BLaER1 treated with 17β-estradiol and CSF1 and Interleukin-3, amounts not matched to agents 10 nM and 100 nM (cell line): ENCODE results near the gene PADI1.

ENCODE experiments used
- H3K27ac ChIP-seq, 11 experiments: shearing (Covaris generic); formaldehyde crosslinking; 2 replicates each; pipeline ENCODE4 v1.8.1; 2022
- H3K27me3 ChIP-seq, 11 experiments: shearing (Covaris generic); formaldehyde crosslinking; 2 replicates each; pipeline ENCODE4 v1.8.1; 2022
- H3K36me3 ChIP-seq, 11 experiments: shearing (Covaris generic); formaldehyde crosslinking; 2 replicates each; pipeline ENCODE4 v1.8.1; 2022
- H3K4me1 ChIP-seq, 10 experiments: shearing (Covaris generic); formaldehyde crosslinking; 2 replicates each; pipeline ENCODE4 v1.8.1; 2022
- H3K4me2 ChIP-seq, 11 experiments: shearing (Covaris generic); formaldehyde crosslinking; 2 replicates each; pipeline ENCODE4 v1.8.1; 2022
- H3K4me3 ChIP-seq, 10 experiments: shearing (Covaris generic); formaldehyde crosslinking; 2 replicates each; pipeline ENCODE4 v1.8.1; 2022
- H3K9ac ChIP-seq, 11 experiments: shearing (Covaris generic); formaldehyde crosslinking; 2 replicates each; pipeline ENCODE4 v1.8.1; 2022
- H3K9me3 ChIP-seq, 11 experiments: shearing (Covaris generic); formaldehyde crosslinking; replicated peaks in 1 of 11; 2 replicates each; pipeline ENCODE4 v1.8.1; 2022
- H4K20me1 ChIP-seq, 11 experiments: shearing (Covaris generic); formaldehyde crosslinking; 2 replicates each; pipeline ENCODE4 v1.8.1; 2022
- Cebpa-rat ChIP-seq, 11 experiments: shearing (Covaris generic); IDR thresholded peaks; 2 replicates each; pipeline ENCODE4 v1.8.1; 2022

Gene PADI1

GRCh38 chr1:17280436-17280835 lies 75.5 kb downstream of the PADI1 start:
- TF ChIP-seq Cebpa-rat (IDR thresholded peaks at IDR 0.05): no peak
- no peak overlapping the region for H3K9ac ChIP-seq
- H3K9me3 ChIP-seq: no peaks in the 10 kb centered on the region
- peaks cover 14 to 40% (median 27%) of the 10 kb centered on the region in 10 experiments for H3K4me1 ChIP-seq
- H4K20me1 ChIP-seq: no peaks in the 10 kb centered on the region
- peak overlapping the region in 7 of 11 experiments; percentile 59 to 82 (median 76); a peak in 11 of 22 replicates for H3K4me2 ChIP-seq
- peak overlapping the region in 6 of 11 experiments; percentile 37 to 81 (median 66); a peak in 8 of 22 replicates for H3K27ac ChIP-seq
- no peaks in the 10 kb centered on the region for H3K27me3 ChIP-seq
- H3K4me3 ChIP-seq: no peak overlapping the region
- no peaks in the 10 kb centered on the region for H3K36me3 ChIP-seq

GRCh38 chr1:17280894-17281293 lies 76.0 kb downstream of the PADI1 start:
- peak overlapping the region in 7 of 11 experiments; percentile 54 to 81 (median 65); a peak in 10 of 22 replicates for H3K27ac ChIP-seq
- H4K20me1 ChIP-seq: no peaks in the 10 kb centered on the region
- H3K36me3 ChIP-seq: no peaks in the 10 kb centered on the region
- no peaks in the 10 kb centered on the region for H3K9me3 ChIP-seq
- H3K4me2 ChIP-seq: peak overlapping the region in 9 of 11 experiments; percentile 59 to 82 (median 76); a peak in 14 of 22 replicates
- no peaks in the 10 kb centered on the region for H3K27me3 ChIP-seq
- H3K9ac ChIP-seq: peak overlapping the region in 1 of 11 experiments; percentile 59; a peak in 1 of 22 replicates
- H3K4me3 ChIP-seq: no peak overlapping the region
- H3K4me1 ChIP-seq: peaks cover 14 to 40% (median 27%) of the 10 kb centered on the region in 10 experiments
- TF ChIP-seq Cebpa-rat (IDR thresholded peaks at IDR 0.05): no peak

- Histone ChIP-seq H3K4me3 (0 out of 20 replicates have a peak overlapping the region, but pooled peaks of 1 of the 10 experiments have one; percentile 8), H3K4me2 (peak overlapping the region; percentile 29 to 82 (median 75)), H3K9ac (peak overlapping the region in 8 of 11 experiments; percentile 12 to 59 (median 33); a peak in 11 of 22 replicates), H3K9me3 (no peaks in the 10 kb centered on the region), H3K27me3 (no peaks in the 10 kb centered on the region), H3K36me3 (no peaks in the 10 kb centered on the region), H3K4me1 (peaks cover 14 to 40% (median 27%) of the 10 kb centered on the region in 10 experiments), H4K20me1 (no peaks in the 10 kb centered on the region), H3K27ac (peak overlapping the region in 8 of 11 experiments; percentile 44 to 81 (median 63); a peak in 14 of 22 replicates)
- TF ChIP-seq Cebpa-rat (IDR thresholded peaks at IDR 0.05): peak in 9 of 11 experiments; percentile 61 to 96 (median 92); a peak in 18 of 22 replicates
These were observed 76.8 kb downstream of the PADI1 start for GRCh38 chr1:17281775-17282181.

- H3K9ac ChIP-seq: peak overlapping the region in 2 of 11 experiments; percentile 53 to 56; a peak in 5 of 22 replicates
- H3K27ac ChIP-seq: peak overlapping the region in 8 of 11 experiments; percentile 44 to 81 (median 62); a peak in 14 of 22 replicates
- H3K4me1 ChIP-seq: peaks cover 14 to 44% (median 27%) of the 10 kb centered on the region in 10 experiments
- no peaks in the 10 kb centered on the region for H3K27me3 ChIP-seq
- no peak overlapping the region for H3K4me3 ChIP-seq
- peak overlapping the region in 8 of 11 experiments; percentile 71 to 82 (median 77); a peak in 14 of 22 replicates for H3K4me2 ChIP-seq
- no peak for TF ChIP-seq Cebpa-rat (IDR thresholded peaks at IDR 0.05)
- H4K20me1 ChIP-seq: no peaks in the 10 kb centered on the region
- H3K36me3 ChIP-seq: no peaks in the 10 kb centered on the region
- no peaks in the 10 kb centered on the region for H3K9me3 ChIP-seq
These were observed 77.9 kb downstream of the PADI1 start for GRCh38 chr1:17282836-17283235.

- Histone ChIP-seq H3K27ac (no peak overlapping the region), H3K9me3 (no peaks in the 10 kb centered on the region), H4K20me1 (no peaks in the 10 kb centered on the region), H3K4me3 (no peak overlapping the region), H3K4me2 (no peak overlapping the region), H3K4me1 (peaks cover 8 to 26% (median 15%) of the 10 kb centered on the region in 10 experiments), H3K27me3 (no peaks in the 10 kb centered on the region), H3K9ac (no peak overlapping the region), H3K36me3 (no peaks in the 10 kb centered on the region)
- no peak for TF ChIP-seq Cebpa-rat (IDR thresholded peaks at IDR 0.05)
These were observed 81.7 kb downstream of the PADI1 start for GRCh38 chr1:17286646-17287045.

- Histone ChIP-seq H3K27ac (no peak overlapping the region), H3K4me2 (no peak overlapping the region)
These were observed 82.3 kb downstream of the PADI1 start for GRCh38 chr1:17287130-17287776.

GRCh38 chr1:17289721-17290120 lies 84.8 kb downstream of the PADI1 start:
- Histone ChIP-seq H3K4me3 (no peak overlapping the region), H3K4me2 (no peak overlapping the region), H3K36me3 (no peaks in the 10 kb centered on the region), H3K9ac (no peak overlapping the region), H3K27ac (no peak overlapping the region), H3K27me3 (no peaks in the 10 kb centered on the region), H3K4me1 (0 out of 20 replicates have a peak, but pooled peaks cover 0 to 4% (median 0%) of the 10 kb centered on the region in 10 experiments), H3K9me3 (no peaks in the 10 kb centered on the region), H4K20me1 (no peaks in the 10 kb centered on the region)
- no peak for TF ChIP-seq Cebpa-rat (IDR thresholded peaks at IDR 0.05)

More at GRCh38 chr1:17287130-17287776, 82.3 kb downstream of the PADI1 start:
- Histone ChIP-seq H3K4me3 (no peak overlapping the region), H3K36me3 (no peaks in the 10 kb centered on the region), H3K9me3 (no peaks in the 10 kb centered on the region), H3K9ac (no peak overlapping the region), H4K20me1 (no peaks in the 10 kb centered on the region), H3K4me1 (peaks cover 2 to 20% (median 9%) of the 10 kb centered on the region in 10 experiments; a peak in 19 of 20 replicates), H3K27me3 (no peaks in the 10 kb centered on the region)
- TF ChIP-seq Cebpa-rat (IDR thresholded peaks at IDR 0.05): no peak

GRCh38 chr1:17290553-17290952 lies 85.6 kb downstream of the PADI1 start:
- H3K9ac ChIP-seq: no peak overlapping the region
- no peaks in the 10 kb centered on the region for H4K20me1 ChIP-seq

GRCh38 chr1:17292299-17293160 lies 87.6 kb downstream of the PADI1 start:
- no peaks in the 10 kb centered on the region for H4K20me1 ChIP-seq
- no peak overlapping the region for H3K27ac ChIP-seq
- TF ChIP-seq Cebpa-rat (IDR thresholded peaks at IDR 0.05): no peak
- no peaks in the 10 kb centered on the region for H3K9me3 ChIP-seq
- H3K4me3 ChIP-seq: no peak overlapping the region
- no peaks in the 10 kb centered on the region for H3K27me3 ChIP-seq
- H3K9ac ChIP-seq: no peak overlapping the region
- H3K4me2 ChIP-seq: no peak overlapping the region
- H3K36me3 ChIP-seq: no peaks in the 10 kb centered on the region
- H3K4me1 ChIP-seq: 0 out of 20 replicates have a peak, but pooled peaks cover 0 to 2% (median 0%) of the 10 kb centered on the region in 10 experiments

More at GRCh38 chr1:17290553-17290952, 85.6 kb downstream of the PADI1 start:
- H3K27ac ChIP-seq: no peak overlapping the region
- TF ChIP-seq Cebpa-rat (IDR thresholded peaks at IDR 0.05): no peak
- no peak overlapping the region for H3K4me3 ChIP-seq
- H3K4me1 ChIP-seq: 0 out of 20 replicates have a peak, but pooled peaks cover 0 to 4% (median 0%) of the 10 kb centered on the region in 10 experiments
- no peak overlapping the region for H3K4me2 ChIP-seq
- H3K36me3 ChIP-seq: no peaks in the 10 kb centered on the region
- no peaks in the 10 kb centered on the region for H3K27me3 ChIP-seq
- no peaks in the 10 kb centered on the region for H3K9me3 ChIP-seq
